Activated CD4-positive, alpha-beta T cell treated with anti-CD3 and anti-CD28 coated beads, Interleukin-2, amount 50 U/mL, for 1 hour (primary cell): ENCODE measurements around the gene PHF21A.
A peak's percentile ranks its signal among the peaks of the same experiment; 100 is the strongest.
"Not testable (repeated sequence)": the region's sequence is repeated elsewhere in the genome, so short reads cannot be mapped to it uniquely, and the experiment has no call there.

ENCODE experiments used
- DNase-seq: peaks from one replicate; pipeline ENCODE4 v3.0.0-alpha.2; 2020

PHF21A gene

DNA sequence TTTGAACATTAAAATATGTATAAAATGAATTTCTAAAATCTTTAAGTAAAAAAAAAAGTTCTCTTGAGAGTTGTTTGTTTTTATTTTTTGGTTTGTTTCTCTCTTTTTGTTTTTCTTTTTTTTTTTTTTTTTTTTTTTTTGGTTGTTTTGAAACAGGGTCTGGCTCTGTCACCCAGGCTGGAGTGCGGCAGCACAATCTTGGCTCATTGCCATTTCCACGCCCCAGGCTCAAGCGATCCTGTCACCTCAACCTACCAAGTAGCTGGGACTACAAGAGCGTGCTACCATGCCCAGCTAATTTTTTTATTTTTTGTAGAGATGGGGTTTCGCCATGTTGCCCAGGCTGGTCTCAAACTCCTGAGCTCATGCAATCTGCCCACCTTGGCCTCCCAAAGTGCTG, 139.4 kb downstream of the PHF21A start:
- not testable (repeated sequence) for DNase-seq

DNA sequence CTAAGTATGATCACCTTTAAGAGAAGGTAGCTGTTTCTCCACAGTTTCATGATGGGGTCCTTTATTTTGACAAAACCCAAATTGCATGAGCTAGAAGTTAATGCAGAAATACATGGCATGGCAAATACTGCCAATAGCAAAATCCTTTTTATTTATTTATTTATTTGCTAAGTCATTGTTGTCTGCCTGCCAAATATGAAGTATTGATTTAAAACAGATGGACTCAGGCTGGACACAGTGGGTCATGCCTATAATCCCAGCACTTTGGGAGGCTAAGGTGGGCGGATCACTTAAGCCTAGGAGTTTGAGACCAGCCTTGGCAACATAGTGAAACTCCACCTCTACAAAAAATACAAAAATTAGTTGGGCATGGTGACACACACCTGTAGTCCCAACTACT, 146.4 kb downstream of the PHF21A start:
- no peak for DNase-seq

DNA sequence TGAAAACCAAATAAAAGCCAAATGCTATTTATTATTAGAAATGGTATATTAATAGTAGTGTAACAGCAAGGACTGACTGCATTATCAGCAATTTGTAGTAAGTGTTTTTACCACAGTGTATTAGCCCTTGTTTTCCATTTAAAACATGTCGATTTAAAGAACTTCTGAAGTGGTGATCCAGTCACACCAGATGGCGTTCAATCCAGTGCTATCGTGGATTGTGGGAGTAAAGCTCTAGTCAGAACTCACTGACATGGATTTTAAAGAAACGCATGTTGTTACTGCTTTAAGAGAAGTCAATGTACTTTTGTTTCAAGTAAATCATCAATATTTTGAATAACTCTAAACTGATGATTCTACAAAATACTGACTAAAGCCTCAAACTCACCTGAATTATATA, 147.7 kb downstream of the PHF21A start:
- DNase-seq = no peak

DNA sequence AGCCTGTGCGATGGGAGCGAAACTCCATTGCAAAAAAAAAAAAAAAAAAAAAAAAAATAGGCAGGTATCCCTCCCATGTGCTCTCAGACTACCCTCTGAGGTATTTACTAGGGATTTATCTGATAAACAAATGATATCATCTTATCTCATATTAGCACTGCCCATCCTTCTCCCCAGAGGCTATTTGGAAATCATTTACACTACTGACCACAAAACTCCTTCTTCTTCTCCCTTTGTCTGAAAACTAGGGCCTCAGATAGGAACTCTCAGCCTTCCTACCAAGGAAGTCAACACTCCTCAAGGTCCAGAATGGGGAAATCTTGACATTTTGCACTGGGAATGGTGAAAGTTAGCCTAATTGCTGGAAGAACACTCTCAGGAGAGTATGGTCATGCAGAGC, 152.4 kb downstream of the PHF21A start:
- DNase-seq = no peak

DNA sequence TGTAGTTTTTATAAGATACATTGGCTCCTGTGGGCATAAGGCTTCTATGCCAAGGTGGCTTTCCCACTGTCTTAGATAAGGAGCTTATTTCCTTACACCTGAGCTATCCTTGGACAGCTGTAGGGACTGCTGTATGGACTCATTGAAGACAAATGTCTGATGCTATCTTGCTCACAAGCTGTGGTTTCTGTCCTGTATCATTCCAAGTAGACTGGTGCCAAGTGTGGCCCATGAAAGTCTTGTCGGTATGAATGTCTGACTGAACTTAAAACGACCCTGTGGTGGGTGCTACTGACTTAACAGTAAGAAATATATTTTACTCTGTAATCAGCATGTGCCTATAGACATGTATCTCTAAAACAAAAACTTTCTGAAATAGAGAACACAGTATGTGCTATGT, 153.7 kb downstream of the PHF21A start:
- no peak for DNase-seq

DNA sequence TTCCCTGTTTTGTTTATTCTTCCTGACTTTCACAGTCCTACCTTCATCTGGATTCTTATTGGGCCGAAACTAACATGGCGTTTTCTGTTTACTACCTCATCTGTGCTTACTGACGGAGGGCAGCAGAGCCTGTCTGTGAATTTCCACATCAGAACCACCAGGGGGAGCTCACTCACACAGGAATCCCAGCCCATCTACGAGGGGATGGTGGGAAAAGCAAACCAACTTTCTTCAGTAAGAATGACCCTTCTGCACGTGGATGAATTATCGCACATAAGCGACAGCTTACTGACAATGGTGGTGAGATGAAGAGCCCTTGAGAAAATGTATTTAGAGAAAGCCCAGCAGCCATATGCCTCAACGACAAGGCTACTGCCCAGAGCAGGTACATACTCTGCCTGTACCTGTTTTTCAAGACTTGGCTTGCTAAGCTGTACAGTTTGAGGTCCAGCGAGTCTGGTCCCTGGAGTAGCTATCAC, 156.3 kb downstream of the PHF21A start:
- DNase-seq = peak; percentile 43

DNA sequence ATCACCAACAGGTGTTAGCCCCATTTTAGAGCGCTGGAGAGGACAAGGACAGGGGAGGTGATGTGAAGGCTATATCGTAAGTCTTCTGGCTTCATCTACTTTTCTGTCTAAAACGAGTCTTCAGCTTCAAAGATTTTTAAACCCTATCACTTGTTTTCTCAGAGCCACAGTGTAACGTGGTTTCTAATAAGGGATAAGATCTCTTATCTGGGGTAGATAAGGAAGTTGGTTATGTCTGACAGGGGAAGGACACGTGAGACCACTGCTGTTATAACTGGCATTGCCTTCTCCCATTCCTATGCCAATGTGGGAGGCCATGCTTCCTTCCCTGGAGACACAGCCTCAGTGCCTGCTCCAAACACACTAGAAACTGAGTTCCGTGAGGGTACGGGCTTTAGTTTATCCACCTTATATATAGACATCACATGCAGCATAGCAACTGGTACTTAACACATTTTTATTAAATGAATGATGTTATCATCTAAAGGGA, 159.5 kb downstream of the PHF21A start:
- DNase-seq = no peak

DNA sequence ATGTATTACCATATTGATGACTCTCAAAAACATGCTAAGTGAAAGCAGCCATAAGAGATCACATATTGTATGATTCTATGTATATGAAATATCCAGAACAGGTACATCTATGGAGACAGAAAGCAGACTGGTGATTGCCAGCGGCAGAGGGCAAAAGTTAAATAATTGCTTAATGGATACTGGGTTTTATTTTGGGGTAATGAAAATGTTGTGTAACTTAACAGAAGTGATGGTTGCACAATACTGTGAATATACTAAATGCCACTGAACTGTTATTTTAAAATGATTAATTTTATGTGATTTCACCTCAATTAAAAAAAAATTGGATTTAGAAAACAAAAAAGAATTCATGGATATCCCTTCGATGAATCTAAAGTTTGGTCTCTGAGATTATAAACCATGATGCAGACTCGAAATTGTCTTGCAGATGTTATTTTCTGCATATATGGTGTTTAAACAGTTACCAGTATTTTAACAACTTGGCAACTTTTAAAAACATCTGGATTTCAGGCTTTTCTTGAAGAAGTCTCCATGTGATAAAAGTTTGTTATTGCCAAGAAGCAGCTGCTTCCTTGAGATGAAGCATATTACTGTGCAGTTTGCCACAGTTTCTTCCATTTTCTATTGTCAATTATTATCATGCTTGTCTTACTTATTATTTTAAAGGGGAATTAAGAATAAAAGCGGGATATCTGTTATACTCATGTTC, 160.7 kb downstream of the PHF21A start:
- no peak for DNase-seq

DNA sequence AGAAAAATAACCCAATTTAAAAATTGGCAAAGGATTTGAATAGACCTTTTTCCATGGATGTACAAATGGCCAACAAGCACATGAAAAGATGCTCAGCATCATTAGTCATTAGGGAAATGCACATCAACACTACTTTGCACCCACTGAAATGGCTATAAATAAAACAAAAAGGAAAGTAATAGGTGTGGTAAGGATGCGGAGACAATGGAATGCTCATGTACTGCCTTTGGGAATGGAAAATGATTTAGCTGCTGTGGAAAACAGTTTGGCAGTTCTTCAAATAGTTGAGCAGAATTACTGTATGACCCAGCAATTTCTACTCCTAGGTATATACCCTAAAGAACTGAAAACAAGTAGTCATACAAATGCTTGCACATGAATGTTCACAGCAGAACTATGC, 161.4 kb downstream of the PHF21A start:
- no peak for DNase-seq

DNA sequence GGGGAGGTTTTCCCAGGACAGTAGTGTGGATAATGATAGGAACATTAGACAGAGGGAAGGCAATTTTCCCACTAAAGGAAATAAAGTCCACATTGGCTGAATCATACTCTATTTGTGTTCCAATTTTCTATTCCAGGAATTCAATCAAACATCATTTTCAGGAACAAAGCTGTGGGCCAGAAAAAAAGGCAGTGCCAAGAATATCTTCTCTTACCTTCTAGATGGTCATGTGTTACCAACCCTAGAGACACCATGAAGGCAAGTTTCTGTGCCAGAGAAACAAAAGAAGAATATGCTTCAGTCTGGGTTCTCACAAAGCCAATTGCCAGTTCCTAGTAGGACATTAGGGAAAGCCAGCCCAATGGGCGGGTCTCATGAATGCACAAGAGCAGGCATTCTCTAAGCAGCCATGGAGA, 171.3 kb downstream of the PHF21A start:
- DNase-seq = no peak

DNA sequence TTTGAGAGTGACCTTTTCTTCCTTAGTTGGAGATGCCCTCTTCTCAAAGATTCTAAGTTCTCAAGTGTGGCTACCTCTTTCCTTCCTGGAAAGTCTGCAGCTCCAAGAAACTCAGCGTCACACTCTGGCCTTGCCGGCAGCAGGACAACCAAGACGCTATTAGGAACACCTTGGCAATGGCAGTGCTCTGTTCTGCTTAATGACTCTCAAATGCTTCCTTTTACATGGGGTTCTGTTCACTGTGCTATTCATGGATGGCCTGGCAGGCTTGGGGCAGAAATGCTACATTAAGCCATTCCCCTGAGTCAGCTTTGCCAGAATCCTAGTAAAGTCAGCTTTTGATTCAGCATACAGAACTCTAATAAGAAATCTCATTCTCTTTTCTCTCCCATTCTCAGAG, 172.9 kb downstream of the PHF21A start:
- no peak for DNase-seq

DNA sequence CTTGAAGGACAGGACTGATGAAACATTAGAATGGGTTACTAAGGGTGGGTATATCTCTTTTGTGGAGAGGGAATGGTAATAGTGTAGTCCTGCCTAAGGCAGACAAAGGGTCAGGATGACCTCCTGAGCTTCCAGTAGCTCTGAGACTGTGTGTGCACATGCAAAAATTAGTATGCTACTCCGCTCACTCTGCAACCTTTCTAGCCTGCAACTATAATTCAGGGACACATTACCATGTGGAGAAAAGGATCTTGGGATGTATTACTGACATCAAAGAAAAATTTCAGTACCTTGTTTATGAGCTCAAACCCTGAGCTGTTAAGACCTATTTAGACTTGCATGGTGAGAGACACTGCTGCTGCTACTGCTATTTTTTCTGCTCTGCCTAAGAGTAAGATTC, 173.4 kb downstream of the PHF21A start:
- DNase-seq = no peak

DNA sequence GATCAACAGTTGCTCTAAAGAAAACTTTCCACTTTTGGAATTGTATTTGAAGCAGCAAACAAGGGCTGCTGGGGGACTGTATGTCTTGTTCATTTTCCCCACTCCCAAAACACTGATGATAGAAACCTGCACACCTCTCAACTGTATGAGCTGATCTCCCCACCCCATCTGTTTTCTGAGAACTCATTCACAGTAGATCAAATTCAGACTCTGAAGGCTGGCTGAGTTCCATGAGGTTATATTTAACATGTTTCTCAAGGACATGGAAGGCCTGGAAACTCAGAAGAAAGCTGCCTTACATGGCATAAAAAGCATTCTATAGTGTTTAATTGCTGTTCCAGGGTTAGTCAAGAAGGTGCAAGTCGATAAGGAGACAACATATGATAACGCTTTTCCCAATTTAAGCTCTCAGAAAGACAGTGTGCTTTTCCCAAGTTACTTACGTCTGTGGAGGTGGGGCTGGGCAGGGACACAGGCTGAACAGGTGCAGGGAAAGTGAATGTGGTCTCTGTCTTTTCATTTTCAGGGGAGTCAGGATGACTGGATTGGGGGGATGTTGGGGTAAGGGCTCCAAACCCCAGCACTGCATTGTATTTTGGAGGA, 175.8 kb downstream of the PHF21A start:
- DNase-seq = no peak

DNA sequence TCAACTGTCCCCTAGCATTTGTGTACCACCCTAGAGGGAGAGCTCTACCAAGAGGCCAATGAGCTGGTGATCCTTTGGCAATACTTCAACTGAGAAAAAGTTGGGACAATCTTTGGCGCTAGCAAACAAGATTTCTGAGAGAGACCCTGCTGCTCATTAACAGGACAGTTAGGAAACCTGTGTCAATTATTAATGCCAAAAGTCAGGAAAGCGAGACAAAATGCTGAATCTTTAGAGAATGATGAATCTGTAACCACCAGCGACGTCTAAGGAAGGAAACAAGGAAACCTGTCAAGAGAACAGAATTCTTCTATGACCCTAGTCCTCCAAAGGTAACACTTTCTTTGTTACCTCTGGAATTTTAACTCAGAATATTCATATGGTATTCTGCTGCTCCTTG, 178.9 kb downstream of the PHF21A start:
- DNase-seq = no peak

DNA sequence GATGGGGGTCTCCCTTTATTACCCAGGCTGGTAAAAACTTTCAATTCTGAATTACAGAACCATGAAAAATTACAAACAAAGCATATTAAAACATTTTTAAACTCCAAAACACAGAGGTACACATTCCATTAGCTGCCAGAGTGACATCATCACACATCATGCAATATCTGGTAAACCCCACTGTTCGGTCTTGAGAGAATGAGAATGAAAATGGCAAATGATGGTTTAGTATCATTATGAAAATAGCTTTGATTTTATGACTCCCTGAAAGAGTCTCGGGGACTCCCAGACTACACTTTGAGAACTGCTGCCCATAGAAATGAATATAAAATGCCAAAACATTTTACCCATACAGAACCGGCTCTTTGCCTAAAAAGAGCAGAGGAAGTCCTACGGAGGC, 180.0 kb downstream of the PHF21A start:
- no peak for DNase-seq

DNA sequence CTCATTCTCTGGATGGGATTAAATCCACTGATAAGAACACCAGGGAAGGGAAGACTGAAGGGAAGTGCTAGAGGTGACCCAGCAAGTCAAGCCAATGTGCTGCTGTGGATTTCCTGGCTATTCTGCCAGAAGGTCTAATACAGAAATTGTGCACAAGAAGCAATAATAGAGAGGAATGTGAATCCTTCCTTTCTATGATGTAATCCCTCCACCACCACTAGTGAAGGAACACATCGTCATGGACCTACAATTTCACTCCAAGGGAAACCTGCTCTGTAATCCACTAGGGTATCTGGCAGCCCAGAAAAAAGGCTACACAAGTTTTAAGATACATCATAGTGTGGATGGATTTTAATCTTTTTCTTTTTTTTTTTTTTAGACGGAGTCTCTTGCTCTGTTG, 181.4 kb downstream of the PHF21A start:
- DNase-seq = no peak

DNA sequence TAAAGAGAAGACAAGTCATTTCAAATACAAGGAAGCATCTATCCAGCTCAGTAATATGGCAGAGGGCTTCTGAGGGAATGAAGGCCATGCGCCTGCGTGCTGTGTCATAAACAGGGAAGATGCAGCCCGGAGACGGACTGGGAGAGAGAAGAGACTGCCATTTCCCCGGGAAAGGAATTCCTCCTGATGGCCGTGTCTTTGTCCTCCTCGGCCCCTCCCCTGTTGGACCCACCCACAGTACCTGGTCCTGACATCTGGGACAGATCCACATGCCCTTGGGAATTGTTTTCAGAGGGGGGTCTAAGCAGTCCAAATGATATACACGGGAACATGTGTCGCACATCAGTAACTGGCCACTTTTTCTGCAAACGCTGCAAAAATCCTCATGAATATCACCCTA, 183.3 kb downstream of the PHF21A start:
- no peak for DNase-seq

DNA sequence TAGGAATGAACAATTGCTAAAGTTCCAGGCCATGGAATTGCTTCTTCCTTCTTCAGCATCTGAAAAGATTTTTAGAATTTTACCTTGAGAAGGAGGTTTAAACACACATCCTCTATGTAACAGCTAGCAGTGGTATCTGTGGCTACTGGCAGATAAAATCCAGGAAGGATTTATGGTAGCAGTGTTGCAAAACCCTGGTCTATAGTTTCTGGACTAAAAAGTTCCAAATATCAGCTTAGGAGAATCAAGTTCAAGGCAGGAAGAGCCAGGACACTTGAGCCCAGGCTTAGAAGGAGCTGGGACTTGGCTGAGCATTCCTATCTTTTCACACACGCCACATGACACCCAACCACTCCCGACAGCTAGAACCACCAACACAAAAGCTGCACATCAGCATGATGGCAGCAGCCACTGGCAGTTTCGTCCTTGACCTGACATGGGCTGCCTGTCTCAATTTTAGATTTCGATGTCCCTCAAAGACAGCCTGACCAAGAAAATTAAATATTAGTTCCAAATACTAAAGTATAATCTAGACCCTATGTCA, 184.7 kb downstream of the PHF21A start:
- DNase-seq = no peak

DNA sequence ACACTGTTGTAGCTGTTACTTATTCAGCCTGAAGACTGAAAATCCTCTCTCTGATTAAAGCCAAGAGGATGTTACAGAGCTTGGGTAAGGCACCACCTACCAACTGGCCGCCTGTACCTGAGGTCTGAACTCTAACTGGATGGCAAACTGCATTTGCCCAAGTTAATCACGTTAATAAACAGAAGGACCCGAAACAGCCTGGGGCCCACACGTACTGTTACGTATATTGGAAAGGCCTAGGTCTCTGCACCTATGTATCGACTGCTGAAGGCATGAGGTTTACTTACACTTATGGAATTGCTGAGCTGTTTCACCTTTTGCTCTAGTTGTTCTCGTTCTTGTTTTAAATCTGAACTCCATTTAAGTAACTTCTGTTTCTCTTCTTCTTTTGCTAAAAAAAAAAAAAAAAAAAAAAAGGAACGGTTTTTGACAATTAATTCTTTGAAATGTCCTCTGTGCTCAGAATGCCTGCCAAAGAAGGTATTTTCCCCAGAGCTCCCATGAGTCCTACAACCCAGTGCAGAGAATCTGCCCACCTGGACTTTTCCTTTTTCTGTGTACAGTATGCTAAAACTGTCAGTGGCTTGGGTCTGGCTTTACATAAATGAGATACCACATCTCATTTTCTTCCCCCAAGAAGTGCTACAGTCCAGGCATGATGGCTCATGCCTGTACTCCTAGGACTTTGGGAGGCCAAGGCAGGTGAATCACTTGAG, 185.7 kb downstream of the PHF21A start:
- DNase-seq = no peak

DNA sequence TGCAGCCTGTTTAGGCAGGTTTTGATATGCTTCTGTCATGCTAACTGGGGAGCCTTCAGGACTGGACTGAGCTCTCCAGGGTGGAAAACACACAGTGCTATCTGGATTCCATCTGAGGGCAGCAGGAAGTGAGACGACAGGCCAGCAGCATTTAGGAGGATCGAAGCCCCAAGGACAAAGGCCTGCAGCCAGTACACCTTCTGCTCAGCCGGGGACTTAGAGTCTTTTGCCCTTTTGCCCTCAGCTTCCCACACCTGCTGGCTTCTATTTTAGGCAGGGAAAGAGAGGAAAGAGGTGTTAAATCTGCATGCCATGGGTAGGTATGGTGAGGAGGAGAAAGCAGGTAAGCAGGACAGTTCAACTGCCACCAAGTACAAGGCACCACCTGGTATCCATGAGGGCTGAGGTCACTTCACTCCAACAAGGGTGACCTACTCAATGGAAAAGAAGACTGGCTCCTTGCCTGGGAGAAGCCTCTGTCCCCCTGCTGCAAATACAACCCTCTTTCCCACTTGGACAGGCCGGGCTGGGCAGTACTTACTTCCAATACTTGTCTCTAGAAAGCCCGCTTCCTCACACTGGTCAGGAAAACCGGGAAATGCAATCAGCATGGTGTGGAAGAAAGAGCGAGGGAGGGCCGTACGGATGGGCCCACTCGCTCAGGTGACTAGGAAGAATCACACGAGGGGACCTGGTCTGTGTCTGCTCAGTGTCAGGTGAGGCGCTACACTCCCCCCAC, 186.5 kb downstream of the PHF21A start:
- no peak for DNase-seq

DNA sequence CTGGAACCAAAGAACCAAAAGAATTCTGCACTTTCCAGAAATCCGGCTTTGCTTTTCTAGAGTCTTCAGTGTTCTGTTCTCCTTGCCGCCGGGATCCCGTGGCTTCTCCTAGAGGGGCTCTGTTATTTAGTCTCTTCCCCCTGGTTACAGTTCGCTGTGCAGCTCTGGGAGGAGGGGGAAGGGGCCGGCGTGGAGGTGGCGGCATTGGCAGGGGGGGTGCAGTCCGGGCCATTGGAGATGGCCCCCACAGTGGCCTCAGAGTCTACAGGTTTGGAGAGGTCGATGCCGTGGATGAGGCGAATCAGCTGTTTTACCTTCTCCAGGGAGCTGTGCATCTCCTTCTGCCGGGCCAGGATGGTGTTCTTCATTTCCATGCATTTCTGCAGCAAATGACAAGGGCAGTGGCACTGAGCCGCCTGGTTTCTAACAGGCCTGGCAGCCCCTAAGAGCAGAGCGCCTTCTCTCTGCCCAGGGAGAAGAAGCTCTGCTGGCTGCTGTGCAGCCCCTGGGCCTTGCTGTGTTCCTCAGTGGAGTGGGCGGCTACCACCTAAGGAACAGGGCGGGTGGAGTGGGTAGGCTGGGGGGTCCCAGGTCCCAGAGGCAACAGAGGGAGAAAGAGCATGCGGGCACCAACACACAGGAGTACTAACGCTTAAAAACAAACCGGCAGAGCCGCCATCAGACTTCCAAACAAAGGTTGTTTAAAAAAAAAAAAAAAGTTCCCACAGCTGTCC, 187.2 kb downstream of the PHF21A start:
- no peak for DNase-seq

DNA sequence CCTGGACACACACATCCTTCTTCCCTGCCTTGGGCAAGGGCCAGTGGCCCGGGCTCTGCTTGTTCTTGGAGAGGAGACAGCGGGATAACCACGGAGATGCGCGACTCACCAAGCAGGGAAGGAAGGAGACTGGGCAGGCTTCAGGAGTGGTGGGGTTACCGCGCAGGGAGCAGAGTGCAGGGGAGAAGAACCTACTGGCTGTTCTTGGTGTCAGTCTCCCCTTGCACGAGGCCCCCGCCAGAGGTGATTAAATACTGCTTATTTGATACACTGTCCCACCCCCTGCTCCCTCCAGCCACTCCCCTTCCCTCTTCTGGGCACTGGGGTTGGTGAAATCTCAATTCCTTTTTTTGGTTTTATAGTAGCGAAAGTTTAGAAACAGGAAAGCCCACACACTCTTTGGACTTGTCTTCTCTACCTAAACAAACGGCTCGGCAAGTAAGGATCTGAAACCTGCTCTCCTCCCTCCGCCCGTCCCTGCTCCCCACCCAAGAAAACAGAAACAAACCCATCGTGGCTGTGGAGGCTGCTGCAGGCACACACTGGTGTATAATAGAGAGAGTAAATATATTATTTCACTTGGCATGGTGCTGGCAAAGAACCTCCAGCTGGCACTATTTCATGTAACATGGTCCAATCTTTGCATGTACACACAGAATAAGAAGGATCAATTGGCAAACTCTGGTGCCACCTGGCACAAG, 188.0 kb downstream of the PHF21A start:
- no peak for DNase-seq
